ENCODE data around the gene IKZF5.

IKZF5 gene, protein sequence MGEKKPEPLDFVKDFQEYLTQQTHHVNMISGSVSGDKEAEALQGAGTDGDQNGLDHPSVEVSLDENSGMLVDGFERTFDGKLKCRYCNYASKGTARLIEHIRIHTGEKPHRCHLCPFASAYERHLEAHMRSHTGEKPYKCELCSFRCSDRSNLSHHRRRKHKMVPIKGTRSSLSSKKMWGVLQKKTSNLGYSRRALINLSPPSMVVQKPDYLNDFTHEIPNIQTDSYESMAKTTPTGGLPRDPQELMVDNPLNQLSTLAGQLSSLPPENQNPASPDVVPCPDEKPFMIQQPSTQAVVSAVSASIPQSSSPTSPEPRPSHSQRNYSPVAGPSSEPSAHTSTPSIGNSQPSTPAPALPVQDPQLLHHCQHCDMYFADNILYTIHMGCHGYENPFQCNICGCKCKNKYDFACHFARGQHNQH

DNA sequence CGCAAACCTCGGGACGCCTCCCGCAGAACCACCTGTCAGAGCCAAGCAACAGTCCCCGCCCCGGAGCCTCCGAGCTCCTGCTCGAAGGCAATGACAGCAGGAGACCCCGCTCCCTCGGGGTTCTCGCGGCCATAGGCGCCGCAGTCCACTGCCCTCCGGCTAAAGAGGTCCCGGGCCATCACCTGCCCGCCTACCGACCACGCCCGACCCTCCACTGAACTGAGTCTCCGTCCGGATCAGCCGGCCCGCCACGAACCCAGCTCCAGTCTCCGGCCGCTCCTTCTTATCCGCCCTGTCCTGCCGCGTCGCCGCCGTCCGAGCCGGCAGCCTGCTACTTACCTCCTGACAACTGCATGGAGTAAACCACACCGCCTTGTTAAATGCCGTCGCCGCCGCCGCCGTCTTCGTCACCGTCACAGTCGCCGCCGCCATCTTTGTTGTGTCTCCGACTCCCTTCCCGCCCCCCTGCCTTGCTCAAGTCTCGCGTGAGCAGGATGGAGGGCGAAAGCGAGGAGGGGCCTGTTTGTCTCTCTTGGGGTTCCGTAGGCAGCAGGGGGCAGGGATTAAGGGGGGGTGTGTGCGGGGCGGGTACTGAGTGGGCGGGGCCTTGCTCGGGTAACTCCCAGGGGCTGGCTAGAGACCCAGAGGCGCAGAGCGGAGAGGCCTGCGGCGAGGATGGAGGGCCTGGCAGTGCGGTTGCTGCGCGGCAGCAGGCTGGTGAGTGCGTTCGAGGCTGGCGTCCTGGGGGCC, at the start of gene IKZF5, which contains the start of gene ACADSB:
IKZF5 (minus strand) TSS at position 441 of the 750 bp plus-strand sequence. CDS start 10,170 bp downstream, outside the sequence.
ACADSB (plus strand) TSS at position 652 of the 750 bp plus-strand sequence; CDS start at position 676, 24 bp downstream.
- peak; percentile 99 for DNase-seq (ENCODE audit: low spot score)

DNA sequence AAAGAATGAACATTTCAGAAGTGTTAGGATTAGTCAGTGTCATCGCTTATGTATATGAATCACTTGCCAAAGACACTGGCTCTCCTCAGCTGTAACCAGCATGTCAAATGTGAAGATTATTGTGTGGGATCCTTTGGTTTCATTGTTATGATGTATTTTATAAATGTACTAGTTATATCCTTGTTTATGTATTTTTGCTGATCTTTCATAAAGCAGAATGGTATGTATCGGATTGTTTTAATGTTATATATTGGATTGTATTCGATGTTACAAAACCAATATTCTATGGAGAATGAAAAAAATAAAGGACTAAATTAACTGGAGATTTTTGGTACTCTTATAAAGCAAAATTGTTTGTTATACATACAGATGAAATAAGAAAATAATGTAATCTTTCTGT, 49.4 kb upstream of the IKZF5 start:
- no peak for DNase-seq (ENCODE audit: low spot score)
- H3K4me3 ChIP-seq: no peak overlapping the region
- TF ChIP-seq, protein P1, sequence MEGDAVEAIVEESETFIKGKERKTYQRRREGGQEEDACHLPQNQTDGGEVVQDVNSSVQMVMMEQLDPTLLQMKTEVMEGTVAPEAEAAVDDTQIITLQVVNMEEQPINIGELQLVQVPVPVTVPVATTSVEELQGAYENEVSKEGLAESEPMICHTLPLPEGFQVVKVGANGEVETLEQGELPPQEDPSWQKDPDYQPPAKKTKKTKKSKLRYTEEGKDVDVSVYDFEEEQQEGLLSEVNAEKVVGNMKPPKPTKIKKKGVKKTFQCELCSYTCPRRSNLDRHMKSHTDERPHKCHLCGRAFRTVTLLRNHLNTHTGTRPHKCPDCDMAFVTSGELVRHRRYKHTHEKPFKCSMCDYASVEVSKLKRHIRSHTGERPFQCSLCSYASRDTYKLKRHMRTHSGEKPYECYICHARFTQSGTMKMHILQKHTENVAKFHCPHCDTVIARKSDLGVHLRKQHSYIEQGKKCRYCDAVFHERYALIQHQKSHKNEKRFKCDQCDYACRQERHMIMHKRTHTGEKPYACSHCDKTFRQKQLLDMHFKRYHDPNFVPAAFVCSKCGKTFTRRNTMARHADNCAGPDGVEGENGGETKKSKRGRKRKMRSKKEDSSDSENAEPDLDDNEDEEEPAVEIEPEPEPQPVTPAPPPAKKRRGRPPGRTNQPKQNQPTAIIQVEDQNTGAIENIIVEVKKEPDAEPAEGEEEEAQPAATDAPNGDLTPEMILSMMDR (IDR thresholded peaks at IDR 0.05): no peak
- no peak overlapping the region for H3K27ac ChIP-seq

More for the DNA sequence above, at the start of gene IKZF5, which contains the start of gene ACADSB:
- Histone ChIP-seq H3K27ac (peak within 1 kb of the TSS; percentile 93 to 96), H3K4me3 (peak within 1 kb of the TSS; percentile 97)
- TF ChIP-seq, protein P1 (IDR thresholded peaks at IDR 0.05): no peak

DNA sequence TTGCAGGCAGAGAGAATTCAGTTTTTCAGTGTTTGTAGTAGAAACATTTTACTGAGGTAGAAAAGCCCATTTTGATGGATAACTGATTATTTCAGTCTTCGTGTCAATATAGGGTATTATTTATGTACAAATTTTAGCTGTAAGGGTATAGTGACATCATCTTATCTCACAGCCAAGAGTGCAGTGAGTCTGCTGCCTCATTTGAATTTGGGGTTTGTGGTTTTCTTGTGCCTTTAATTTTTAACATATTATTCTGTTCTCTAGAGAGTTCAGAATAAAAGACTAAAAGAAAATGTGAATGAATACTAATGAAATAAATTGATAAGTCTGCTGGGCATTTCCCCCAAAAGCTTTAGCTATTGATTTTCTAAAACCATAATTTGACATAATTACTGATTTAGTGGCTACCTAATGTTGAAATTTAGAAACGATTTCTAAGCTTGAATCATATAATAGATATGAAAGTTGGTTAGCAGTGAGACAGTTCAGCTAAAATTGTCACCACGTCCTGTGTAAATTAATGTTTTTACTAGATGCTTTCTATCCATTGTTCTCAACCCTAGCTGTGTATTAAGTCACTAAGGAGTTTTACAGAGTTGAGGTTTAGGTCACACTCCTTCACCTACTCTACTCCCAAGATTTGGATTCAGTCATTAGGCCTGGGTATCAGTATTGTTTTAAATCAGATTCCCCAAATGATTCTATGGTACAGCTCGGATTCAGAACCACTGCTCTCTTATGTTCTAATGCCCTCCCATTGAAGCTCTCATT, 37.6 kb upstream of the IKZF5 start:
- TF ChIP-seq, protein P1 (IDR thresholded peaks at IDR 0.05): no peak
- no peak overlapping the region for H3K4me3 ChIP-seq
- no peak overlapping the region for H3K27ac ChIP-seq
- no peak for DNase-seq (ENCODE audit: low spot score)

DNA sequence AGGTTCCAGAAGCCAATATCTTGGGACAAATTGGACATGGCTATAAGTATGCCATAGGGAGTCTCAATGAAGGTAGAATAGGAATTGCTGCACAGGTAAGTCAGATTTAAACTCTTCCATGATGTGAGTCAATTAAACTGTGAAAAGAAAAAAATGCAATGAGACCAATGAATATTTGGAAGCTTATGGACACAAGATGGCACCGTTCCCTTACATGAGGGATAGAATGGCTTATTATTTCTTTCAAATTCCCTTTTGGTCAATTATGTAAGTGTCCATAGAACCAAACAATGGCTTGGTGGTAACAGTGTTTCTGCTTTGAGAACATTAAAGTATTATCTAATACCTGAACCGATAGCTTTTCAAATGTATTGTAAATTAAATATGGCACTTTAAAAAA, 35.8 kb upstream of the IKZF5 start:
- no peak overlapping the region for H3K27ac ChIP-seq
- H3K4me3 ChIP-seq: no peak overlapping the region
- TF ChIP-seq, protein P1 (IDR thresholded peaks at IDR 0.05): no peak
- DNase-seq (ENCODE audit: low spot score): no peak

DNA sequence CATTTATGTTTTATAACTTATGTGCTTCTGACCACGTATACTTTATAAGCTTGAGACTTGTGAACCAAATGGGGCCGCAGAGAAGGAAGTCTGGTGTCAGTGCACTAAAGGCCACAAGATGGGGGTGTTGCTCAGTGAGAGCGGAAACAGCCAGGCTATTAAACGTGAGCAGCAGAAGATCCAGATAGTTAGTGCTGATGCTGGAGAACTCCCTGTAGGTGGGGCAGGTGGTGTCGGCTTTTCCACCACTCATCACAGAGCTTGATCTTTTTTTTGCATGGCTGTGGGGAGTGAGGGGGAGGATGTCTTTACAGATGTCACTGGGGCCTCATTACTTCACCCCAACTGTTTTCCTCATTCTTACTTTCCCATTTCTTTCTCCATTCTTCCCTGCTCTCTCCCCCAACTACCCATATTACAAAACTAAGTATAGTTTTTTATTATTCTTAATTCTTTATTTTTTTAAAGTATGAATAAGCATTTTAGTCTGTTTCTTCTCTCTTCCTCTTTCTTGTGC, 34.9 kb upstream of the IKZF5 start:
- TF ChIP-seq, protein P1 (IDR thresholded peaks at IDR 0.05): peak; percentile 18
- DNase-seq (ENCODE audit: low spot score): no peak
- H3K27ac ChIP-seq: no peak overlapping the region
- no peak overlapping the region for H3K4me3 ChIP-seq

DNA sequence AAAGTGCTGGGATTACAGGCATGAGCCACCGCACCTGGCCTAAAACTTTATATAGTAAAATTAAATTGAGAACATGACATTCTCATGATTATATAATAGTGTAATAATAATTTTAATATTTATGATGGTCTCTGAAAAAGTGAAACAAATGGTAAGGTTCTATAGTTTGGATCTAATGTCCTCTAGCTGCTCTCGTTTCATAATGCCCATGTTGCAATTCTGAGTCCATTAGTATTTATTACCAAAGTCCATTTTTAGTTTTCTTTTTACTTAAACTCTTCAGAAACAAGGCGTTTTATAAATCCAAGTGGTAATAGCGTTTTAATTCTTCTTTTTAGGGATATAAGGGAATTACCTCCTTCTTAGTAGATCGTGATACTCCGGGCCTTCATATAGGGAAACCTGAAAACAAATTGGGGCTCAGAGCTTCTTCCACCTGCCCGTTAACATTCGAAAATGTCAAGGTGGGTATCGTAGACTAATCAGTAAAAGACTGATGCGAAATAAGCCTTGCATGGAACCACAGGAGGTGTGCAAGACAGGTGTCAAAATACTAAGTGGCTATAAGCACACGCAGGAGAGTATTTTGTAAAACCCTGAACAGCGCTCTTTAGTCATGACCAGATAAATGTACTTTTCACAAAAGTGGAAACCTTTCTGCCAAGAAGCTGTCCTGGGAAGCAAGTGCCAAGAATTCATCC, 34.3 kb upstream of the IKZF5 start:
- Histone ChIP-seq H3K4me3 (no peak overlapping the region), H3K27ac (no peak overlapping the region)
- TF ChIP-seq, protein P1 (IDR thresholded peaks at IDR 0.05): no peak
- DNase-seq (ENCODE audit: low spot score): no peak
